Esophagus squamous epithelium (tissue), 5 donors: Measurements from ENCODE around the gene TUT7. TPM values are rescaled to one million over a fixed set of nuclear protein-coding genes. Genes with fewer than 3 reads are reported as not detected.

Experiments used
- DNase-seq: peaks from one replicate; lab custom pipeline; 2025; lab: John Stamatoyannopoulos, UW
- H3K27ac ChIP-seq, 4 donors: fragments of 200-600 bp; sonication (generic); one replicate each; pipeline ENCODE4 v1.5.1; 2016 to 2019; ENCODE audit warnings: mild to moderate bottlenecking in 1 of 4
- H3K27me3 ChIP-seq, 4 donors: fragments of 200-600 bp; sonication (generic); 1 replicate in 3 of 4; 2 replicates in 1 of 4; pipeline versions ENCODE4 v1.5.1 to v1.6.0; 2017 to 2021; ENCODE audit warnings: antibody characterized with exemption in 1 of 4
- H3K36me3 ChIP-seq, 3 donors: fragments of 200-600 bp; sonication (generic); one replicate each; pipeline ENCODE4 v1.5.1; 2016 to 2019
- H3K4me1 ChIP-seq, 3 donors: fragments of 200-600 bp; sonication (generic); one replicate each; pipeline ENCODE4 v1.5.1; 2017 to 2019
- H3K4me3 ChIP-seq, 4 donors: fragments of 200-600 bp; sonication (generic); 1 replicate in 3 of 4; 2 replicates in 1 of 4; pipeline ENCODE4 v1.5.1; 2016 to 2019; ENCODE audit warnings: mild to moderate bottlenecking in 2 of 4, moderate library complexity in 1 of 4
- H3K9me3 ChIP-seq, 3 donors: fragments of 200-600 bp; sonication (generic); one replicate each; pipeline ENCODE4 v1.5.1; 2016 to 2019
- CTCF ChIP-seq, 6 experiments: fragments of 450-650 bp in 4 of 6; fragments of 200-600 bp in 2 of 6; sonication (generic) in 2 of 6; IDR thresholded peaks; one replicate each; pipeline ENCODE4 v1.5.1; 2016 to 2019; ENCODE audit warnings: antibody characterized with exemption in 6 of 6, mild to moderate bottlenecking in 4 of 6, moderate library complexity in 4 of 6
- POLR2A ChIP-seq, 4 donors: fragments of 450-650 bp; IDR thresholded peaks; one replicate each; pipeline ENCODE4 v1.6.1; 2017; ENCODE audit warnings: antibody characterized with exemption in 4 of 4, mild to moderate bottlenecking in 4 of 4, moderate library complexity in 3 of 4
- WGBS, 2 donors: methylation state at CpG; one replicate each; pipeline ENCODE4 v1.1.5; 2018; 5-methylcytosine and 5-hydroxymethylcytosine counted together
- intact Hi-C: fragments of 100-400 bp; cut with DNase I; formaldehyde crosslinking; loops from one replicate; pipeline ENCODE4 v1.15.0; 2022
- total RNA-seq, 4 donors: library from RNA; depleted of rRNA; stranded (reverse); fragments of >200 nt; gene quantifications; one replicate each; pipeline ENCODE4 v1.1.0, GENCODE V29; 2016
- donor health status: DM: yes; HTN: yes; CAD: no.

Gene TUT7
- total RNA-seq, 4 donors from 2014 or later: 34.3 to 71.0 (median 54.9) TPM

GRCh38 chr9:86341007-86341491 lies 13.2 kb downstream of the TUT7 start:
- Histone ChIP-seq H3K27ac (no peak overlapping the region), H3K9me3 (no peaks in the 10 kb centered on the region), H3K4me3 (no peak overlapping the region), H3K27me3 (no peaks in the 10 kb centered on the region), H3K36me3 (peaks cover 8 to 100% (median 34%) of the 10 kb centered on the region in 3 donors), H3K4me1 (peaks cover 0 to 4% (median 0%) of the 10 kb centered on the region in 3 donors)
- TF ChIP-seq CTCF (IDR thresholded peaks at IDR 0.05): no peak
- no peak for TF ChIP-seq POLR2A (IDR thresholded peaks at IDR 0.05)
- intact Hi-C loops: no loop called here
- WGBS, 2 donors: 55 to 76% methylated on average over 3 of the region's 3 CpGs
- no peak for DNase-seq

GRCh38 chr9:86340356-86341006 lies 13.7 kb downstream of the TUT7 start:
- no peak overlapping the region for H3K4me3 ChIP-seq
- TF ChIP-seq CTCF (IDR thresholded peaks at IDR 0.05) (no peak), POLR2A (IDR thresholded peaks at IDR 0.05) (no peak)
- intact Hi-C loops: no loop called here
- no peak for DNase-seq
- peaks cover 8 to 100% (median 34%) of the 10 kb centered on the region in 3 donors for H3K36me3 ChIP-seq
- H3K27ac ChIP-seq: no peak overlapping the region
- no peaks in the 10 kb centered on the region for H3K9me3 ChIP-seq
- 32 to 95% methylated on average over 1 of the region's 1 CpG for WGBS, 2 donors
- H3K4me1 ChIP-seq: no peaks in the 10 kb centered on the region
- no peaks in the 10 kb centered on the region for H3K27me3 ChIP-seq

- peaks cover 0 to 3% (median 0%) of the 10 kb centered on the region in 3 donors for H3K4me1 ChIP-seq
- no peaks in the 10 kb centered on the region for H3K27me3 ChIP-seq
- peaks cover 8 to 100% (median 42%) of the 10 kb centered on the region in 3 donors for H3K36me3 ChIP-seq
- H3K4me3 ChIP-seq: no peak overlapping the region
- no peak for DNase-seq
- no peak overlapping the region for H3K27ac ChIP-seq
- TF ChIP-seq POLR2A (IDR thresholded peaks at IDR 0.05) (no peak), CTCF (IDR thresholded peaks at IDR 0.05) (no peak)
- intact Hi-C loops: no loop called here
- H3K9me3 ChIP-seq: no peaks in the 10 kb centered on the region
- 63 to 85% methylated on average over 9 of the region's 9 CpGs for WGBS, 2 donors
Observed at GRCh38 chr9:86337469-86338108, 16.6 kb downstream of the TUT7 start.

- intact Hi-C loops: no loop called here
- peaks cover 0 to 3% (median 0%) of the 10 kb centered on the region in 3 donors for H3K4me1 ChIP-seq
- DNase-seq: no peak
- 64 to 88% methylated on average over 1 of the region's 1 CpG for WGBS, 2 donors
- TF ChIP-seq CTCF (IDR thresholded peaks at IDR 0.05) (no peak), POLR2A (IDR thresholded peaks at IDR 0.05) (no peak)
- no peaks in the 10 kb centered on the region for H3K27me3 ChIP-seq
- H3K36me3 ChIP-seq: peaks cover 8 to 100% (median 32%) of the 10 kb centered on the region in 3 donors
- no peaks in the 10 kb centered on the region for H3K9me3 ChIP-seq
- no peak overlapping the region for H3K4me3 ChIP-seq
- H3K27ac ChIP-seq: no peak overlapping the region
Observed at GRCh38 chr9:86336058-86336457, 18.2 kb downstream of the TUT7 start.

- TF ChIP-seq POLR2A (IDR thresholded peaks at IDR 0.05): no peak
- TF ChIP-seq CTCF (IDR thresholded peaks at IDR 0.05): no peak
- H3K4me1 ChIP-seq: peaks cover 0 to 3% (median 0%) of the 10 kb centered on the region in 3 donors
- H3K4me3 ChIP-seq: no peak overlapping the region
- intact Hi-C loops: no loop called here
- H3K36me3 ChIP-seq: peaks cover 0 to 100% (median 32%) of the 10 kb centered on the region in 3 donors
- H3K9me3 ChIP-seq: no peaks in the 10 kb centered on the region
- H3K27me3 ChIP-seq: no peaks in the 10 kb centered on the region
- WGBS, 2 donors: 55 to 87% methylated on average over 2 of the region's 2 CpGs
- H3K27ac ChIP-seq: peak overlapping the region in 1 of 4 donors; percentile 33
- no peak for DNase-seq
Observed at GRCh38 chr9:86333651-86334050, 20.6 kb downstream of the TUT7 start.
